Ascending aorta (tissue), 2 donors: Measurements from ENCODE around the gene TM7SF3. TPM values are rescaled to one million over a fixed set of nuclear protein-coding genes. Genes with fewer than 3 reads are reported as not detected.

Experiments used
- DNase-seq, 2 donors: peaks; one replicate each; pipeline ENCODE4 v3.0.0-alpha.2; 2019; ENCODE audit warnings: low spot score in 2 of 2
- H3K27ac ChIP-seq, 2 donors: fragments of 200-600 bp; sonication (generic); one replicate each; pipeline ENCODE4 v1.5.1; 2016 to 2017; ENCODE audit warnings: mild to moderate bottlenecking in 1 of 2
- H3K27me3 ChIP-seq: fragments of 200-600 bp; sonication (generic); one replicate; pipeline ENCODE4 v1.5.1; 2017
- H3K36me3 ChIP-seq, 2 donors: fragments of 200-600 bp; sonication (generic); one replicate each; pipeline ENCODE4 v1.5.1; 2016
- H3K4me1 ChIP-seq, 2 donors: fragments of 200-600 bp; sonication (generic); one replicate each; pipeline ENCODE4 v1.5.1; 2016 to 2017; ENCODE audit warnings: mild to moderate bottlenecking in 1 of 2
- H3K4me3 ChIP-seq, 2 donors: fragments of 200-600 bp; sonication (generic); one replicate each; pipeline ENCODE4 v1.5.1; 2016 to 2017; ENCODE audit warnings: mild to moderate bottlenecking in 1 of 2
- H3K9me3 ChIP-seq, 2 donors: fragments of 200-600 bp; sonication (generic); one replicate each; pipeline ENCODE4 v1.5.1; 2016
- CTCF ChIP-seq, 3 experiments: fragments of 200-600 bp in 2 of 3; fragments of 450-650 bp in 1 of 3; sonication (generic) in 2 of 3; IDR thresholded peaks; one replicate each; pipeline ENCODE4 v1.5.1; 2016 to 2019; ENCODE audit warnings: antibody characterized with exemption in 3 of 3, mild to moderate bottlenecking in 1 of 3, moderate library complexity in 1 of 3
- intact Hi-C: fragments of 100-400 bp; cut with DNase I; formaldehyde crosslinking; loops from one replicate; pipeline ENCODE4 v1.15.1; 2023
- total RNA-seq: library from RNA; depleted of rRNA; stranded (reverse); fragments of >200 nt; gene quantifications from one replicate; pipeline ENCODE4 v1.1.0, GENCODE V29; 2016

The TM7SF3 gene
- total RNA-seq, 1 donor from 2014 or later: 213 TPM

- intact Hi-C loops: loop anchor here (5.0 to 10.0 kb wide), 5 partner anchors 108 to 825 kb away; partner anchors contain the start of genes BMAL2, ITPR2 and STK38L
- H3K4me1 ChIP-seq: peaks cover 4 to 39% of the 10 kb centered on the region in 2 donors
- no peak for DNase-seq
- no peaks in the 10 kb centered on the region for H3K9me3 ChIP-seq
- no peaks in the 10 kb centered on the region for H3K36me3 ChIP-seq
- no peak for TF ChIP-seq CTCF (IDR thresholded peaks at IDR 0.05)
- H3K27ac ChIP-seq: peak overlapping the region in 1 of 2 donors; percentile 88
- H3K27me3 ChIP-seq: no peaks in the 10 kb centered on the region
- peak overlapping the region; percentile 84 to 96 for H3K4me3 ChIP-seq
Observed at GRCh38 chr12:26939953-26940352, 74.2 kb downstream of the TM7SF3 start.

GRCh38 chr12:26939192-26939832 lies 74.9 kb downstream of the TM7SF3 start:
- no peak for TF ChIP-seq CTCF (IDR thresholded peaks at IDR 0.05)
- no peaks in the 10 kb centered on the region for H3K27me3 ChIP-seq
- intact Hi-C loops: loop anchor here (5.0 to 10.0 kb wide), 5 partner anchors 107 to 825 kb away; partner anchors contain the start of genes BMAL2, ITPR2 and STK38L
- no peak for DNase-seq
- peak overlapping the region; percentile 84 to 96 for H3K4me3 ChIP-seq
- H3K9me3 ChIP-seq: no peaks in the 10 kb centered on the region
- peak overlapping the region; percentile 88 to 99 for H3K27ac ChIP-seq
- H3K36me3 ChIP-seq: no peaks in the 10 kb centered on the region
- H3K4me1 ChIP-seq: peaks cover 4 to 39% of the 10 kb centered on the region in 2 donors

- Histone ChIP-seq H3K27ac (peak overlapping the region; percentile 88 to 99), H3K4me1 (peaks cover 4 to 39% of the 10 kb centered on the region in 2 donors), H3K36me3 (no peaks in the 10 kb centered on the region), H3K4me3 (peak overlapping the region; percentile 84 to 96), H3K9me3 (no peaks in the 10 kb centered on the region), H3K27me3 (no peaks in the 10 kb centered on the region)
- no peak for TF ChIP-seq CTCF (IDR thresholded peaks at IDR 0.05)
- DNase-seq: no peak
- intact Hi-C loops: loop anchor here (1.0 to 10.0 kb wide), 6 partner anchors 76 to 824 kb away; partner anchors contain the start of genes BMAL2, ITPR2, STK38L and TM7SF3
Observed at GRCh38 chr12:26938701-26939062, 75.5 kb downstream of the TM7SF3 start.

- Histone ChIP-seq H3K9me3 (no peaks in the 10 kb centered on the region), H3K4me3 (peak within 1 kb of the TSS; percentile 84 to 96), H3K27ac (peak within 1 kb of the TSS; percentile 88 to 99), H3K4me1 (peaks cover 4 to 37% of the 10 kb centered on the region in 2 donors), H3K36me3 (no peaks in the 10 kb centered on the region), H3K27me3 (no peaks in the 10 kb centered on the region)
- DNase-seq: peak; percentile 97 to 99
- no peak for TF ChIP-seq CTCF (IDR thresholded peaks at IDR 0.05)
- intact Hi-C loops: loop anchor here (1.0 to 10.0 kb wide), 6 partner anchors 76 to 823 kb away; partner anchors contain the start of genes BMAL2, ITPR2, STK38L and TM7SF3
Observed at GRCh38 chr12:26937863-26938700, 76.1 kb downstream of the TM7SF3 start, which contains the start of the genes FGFR1OP2 and INTS13. TSS of gene FGFR1OP2 (plus strand) at chr12:26938470. CDS start at chr12:26954159, 15,689 bp downstream. TSS of gene INTS13 (minus strand) at chr12:26937981. CDS start at chr12:26936803, 1,178 bp downstream.

GRCh38 chr12:26937443-26937862 lies 76.7 kb downstream of the TM7SF3 start:
- no peaks in the 10 kb centered on the region for H3K9me3 ChIP-seq
- H3K4me3 ChIP-seq: peak overlapping the region; percentile 84 to 96
- intact Hi-C loops: loop anchor here (5.0 to 10.0 kb wide), 5 partner anchors 105 to 823 kb away; partner anchors contain the start of genes BMAL2, ITPR2 and STK38L
- DNase-seq: no peak
- TF ChIP-seq CTCF (IDR thresholded peaks at IDR 0.05): no peak
- H3K4me1 ChIP-seq: peaks cover 4 to 37% of the 10 kb centered on the region in 2 donors
- H3K27me3 ChIP-seq: no peaks in the 10 kb centered on the region
- H3K27ac ChIP-seq: peak overlapping the region; percentile 88 to 99
- H3K36me3 ChIP-seq: peaks cover 2 to 3% of the 10 kb centered on the region in 2 donors
